ENCODE results near the gene C1orf232.
A peak's percentile ranks its signal among the peaks of the same experiment; 100 is the strongest.

Gene C1orf232

GRCh38 chr1:26125946-26126320, 42.8 kb downstream of the C1orf232 start:
- H3K27ac ChIP-seq = peak overlapping the region; percentile 56

GRCh38 chr1:26125382-26125781, 43.4 kb downstream of the C1orf232 start:
- no peak for TF ChIP-seq CTCF (conservative IDR thresholded peaks at IDR 0.05)

More at GRCh38 chr1:26125946-26126320, 42.8 kb downstream of the C1orf232 start:
- TF ChIP-seq CTCF (conservative IDR thresholded peaks at IDR 0.05) = no peak

GRCh38 chr1:26124418-26125331, 44.1 kb downstream of the C1orf232 start:
- TF ChIP-seq CTCF (conservative IDR thresholded peaks at IDR 0.05) = no peak
- no peak overlapping the region for H3K27ac ChIP-seq

More at GRCh38 chr1:26125382-26125781, 43.4 kb downstream of the C1orf232 start:
- H3K27ac ChIP-seq = peak overlapping the region; percentile 56; the same call in 1 of the 2 replicates

- TF ChIP-seq CTCF (conservative IDR thresholded peaks at IDR 0.05) = no peak
- H3K27ac ChIP-seq = peak overlapping the region; percentile 73
These were observed 45.5 kb downstream of the C1orf232 start for GRCh38 chr1:26122988-26123973.

GRCh38 chr1:26121854-26122773, 46.6 kb downstream of the C1orf232 start:
- no peak for TF ChIP-seq CTCF (conservative IDR thresholded peaks at IDR 0.05)
- peak overlapping the region; percentile 73 for H3K27ac ChIP-seq

GRCh38 chr1:26119892-26120608, 48.7 kb downstream of the C1orf232 start:
- H3K27ac ChIP-seq = peak overlapping the region; percentile 73; the same call in 1 of the 2 replicates
- TF ChIP-seq CTCF (conservative IDR thresholded peaks at IDR 0.05) = no peak
